GM19238 (cell line): ENCODE data around the gene TGFBI.

Source experiments
- DNase-seq: peaks from one replicate; pipeline ENCODE4 v3.0.0; 2011; ENCODE audit warnings: low spot score; ENCODE audit not compliant: insufficient read length

TGFBI gene

GRCh38 chr5:136063778-136064465 is 35.1 kb downstream of the TGFBI start:
- DNase-seq, result no peak

- DNase-seq, result no peak
Measured at GRCh38 chr5:136064510-136064909, 35.7 kb downstream of the TGFBI start.

GRCh38 chr5:136065588-136065987 is 36.8 kb downstream of the TGFBI start:
- DNase-seq, result no peak

- no peak for DNase-seq
Measured at GRCh38 chr5:136066661-136067271, 38.0 kb downstream of the TGFBI start.

- no peak for DNase-seq
Measured at GRCh38 chr5:136067422-136067821, 38.6 kb downstream of the TGFBI start.

GRCh38 chr5:136070486-136071285 is 41.9 kb downstream of the TGFBI start:
- no peak for DNase-seq

GRCh38 chr5:136073714-136074529 is 45.1 kb downstream of the TGFBI start:
- DNase-seq, result no peak

- no peak for DNase-seq
Measured at GRCh38 chr5:136075466-136075891, 46.7 kb downstream of the TGFBI start.

GRCh38 chr5:136076067-136076466 is 47.3 kb downstream of the TGFBI start:
- no peak for DNase-seq

- no peak for DNase-seq
Measured at GRCh38 chr5:136076881-136077445, 48.2 kb downstream of the TGFBI start.

- DNase-seq, result no peak
Measured at GRCh38 chr5:136079195-136079985, 50.6 kb downstream of the TGFBI start.

GRCh38 chr5:136080113-136080482 is 51.3 kb downstream of the TGFBI start:
- no peak for DNase-seq

GRCh38 chr5:136080483-136081216 is 51.9 kb downstream of the TGFBI start:
- DNase-seq, result peak; percentile 62

- DNase-seq, result no peak
Measured at GRCh38 chr5:136081217-136081591, 52.4 kb downstream of the TGFBI start.

- DNase-seq, result peak; percentile 46
Measured at GRCh38 chr5:136082390-136083193, 53.8 kb downstream of the TGFBI start.

GRCh38 chr5:136084698-136085097 is 55.9 kb downstream of the TGFBI start:
- no peak for DNase-seq

GRCh38 chr5:136086783-136087566 is 58.2 kb downstream of the TGFBI start:
- no peak for DNase-seq
